Natural killer cell (primary cell): ENCODE data around the gene KNL1. TPM values are rescaled to one million over a fixed set of nuclear protein-coding genes. Genes with fewer than 3 reads are reported as not detected.

Source experiments
- ATAC-seq, 3 donors: fragments of 150-1000 bp in 2 of 3; fragments of 200-7000 bp in 1 of 3; cut with Tn5 transposase; 1 replicate in 1 of 3; 2 replicates in 2 of 3; pipeline ENCODE4 v1.10.0; 2021; ENCODE audit warnings: mild to moderate bottlenecking in 2 of 3, moderate library complexity in 2 of 3
- DNase-seq, 2 donors: peaks; one replicate each; pipeline versions ENCODE4 v3.0.0 to v3.0.0-alpha.2; 2013 to 2021; ENCODE audit warnings: mixed read lengths in 1 of 2
- H3K27ac ChIP-seq: one replicate; pipeline ENCODE4 v1.5.1; 2013; ENCODE audit warnings: mild to moderate bottlenecking, low read length
- H3K27me3 ChIP-seq: one replicate; pipeline ENCODE4 v1.6.1; 2013; ENCODE audit warnings: low read length; ENCODE audit not compliant: control insufficient read depth, insufficient read depth
- H3K36me3 ChIP-seq: one replicate; pipeline ENCODE4 v1.6.1; 2013; ENCODE audit warnings: low read length; ENCODE audit not compliant: control insufficient read depth, insufficient read depth
- H3K4me1 ChIP-seq: one replicate; pipeline ENCODE4 v1.6.1; 2013; ENCODE audit warnings: low read length; ENCODE audit not compliant: control insufficient read depth, insufficient read depth
- H3K4me3 ChIP-seq: one replicate; pipeline ENCODE4 v1.5.1; 2013; ENCODE audit warnings: low read length
- H3K9me3 ChIP-seq: one replicate; pipeline ENCODE4 v1.6.1; 2013; ENCODE audit warnings: low read length; ENCODE audit not compliant: control insufficient read depth, insufficient read depth
- H3K27ac Mint-ChIP-seq, 2 donors: one replicate each; pipeline ENCODE4 v1.8.0; 2022; ENCODE audit warnings: mild to moderate bottlenecking in 2 of 2, mixed read lengths in 2 of 2, moderate library complexity in 1 of 2
- H3K27me3 Mint-ChIP-seq, 2 donors: one replicate each; pipeline ENCODE4 v1.8.0; 2022; ENCODE audit warnings: low read depth in 2 of 2, mixed read lengths in 2 of 2
- H3K36me3 Mint-ChIP-seq: one replicate; pipeline ENCODE4 v1.8.0; 2022; ENCODE audit warnings: mixed read lengths
- H3K4me1 Mint-ChIP-seq, 2 donors: one replicate each; pipeline ENCODE4 v1.8.0; 2022; ENCODE audit warnings: mixed read lengths in 2 of 2
- H3K4me3 Mint-ChIP-seq: one replicate; pipeline ENCODE4 v1.8.0; 2022; ENCODE audit warnings: mild to moderate bottlenecking, moderate library complexity, mixed read lengths
- H3K9me3 Mint-ChIP-seq, 2 donors: one replicate each; pipeline ENCODE4 v1.8.0; 2022; ENCODE audit warnings: mixed read lengths in 2 of 2
- CTCF ChIP-seq: fragments of 200-600 bp; IDR thresholded peaks from one replicate; pipeline ENCODE4 v1.8.0; 2022; ENCODE audit warnings: antibody characterized with exemption
- WGBS: methylation state at CpG from one replicate; pipeline ENCODE4 v1.1.7; 2013; ENCODE audit warnings: missing lambda C conversion rate; ENCODE audit not compliant: insufficient coverage; 5-methylcytosine and 5-hydroxymethylcytosine counted together
- intact Hi-C: fragments of 100-400 bp; cut with micrococcal nuclease; formaldehyde crosslinking; loops from one replicate; pipeline ENCODE4 v1.14.2; 2022
- total RNA-seq, 4 donors: library from RNA; stranded (reverse); fragments of 120-200 nt in 1 of 4; gene quantifications; one replicate each; pipeline versions ENCODE4 v1.2.3 to v1.2.4, GENCODE V29; 2013 to 2022

Gene KNL1
- total RNA-seq, 3 donors from 2014 or later (not counting 1 experiment from before 2014, with no cell fraction given): 2.4 to 4.1 (median 3.6) TPM

- no peak overlapping the region for H3K27ac Mint-ChIP-seq
- H3K27me3 ChIP-seq: no peaks in the 10 kb centered on the region
- H3K4me3 Mint-ChIP-seq: no peak overlapping the region
- no peak overlapping the region for H3K4me3 ChIP-seq
- H3K4me1 ChIP-seq: peaks cover 6% of the 10 kb centered on the region
- H3K9me3 ChIP-seq: no peaks in the 10 kb centered on the region
- no peaks in the 10 kb centered on the region for H3K9me3 Mint-ChIP-seq
- TF ChIP-seq CTCF: no peak
- H3K27me3 Mint-ChIP-seq: no peaks in the 10 kb centered on the region
- ATAC-seq (no peak), DNase-seq (no peak)
- peaks cover 13% of the 10 kb centered on the region for H3K36me3 ChIP-seq
- H3K27ac ChIP-seq: peak overlapping the region; percentile 46
- peaks cover 5 to 13% of the 10 kb centered on the region in 2 donors for H3K4me1 Mint-ChIP-seq
- intact Hi-C loops: no loop called here
- WGBS: 86% methylated on average over 9 of the region's 9 CpGs
- no peaks in the 10 kb centered on the region for H3K36me3 Mint-ChIP-seq
These were observed 44.2 kb upstream of the KNL1 start for GRCh38 chr15:40549894-40550293.

- H3K9me3 Mint-ChIP-seq: no peaks in the 10 kb centered on the region
- peaks cover 5 to 13% of the 10 kb centered on the region in 2 donors for H3K4me1 Mint-ChIP-seq
- no peak overlapping the region for H3K27ac Mint-ChIP-seq
- TF ChIP-seq CTCF: no peak
- DNase-seq (no peak), ATAC-seq (no peak)
- peaks cover 1% of the 10 kb centered on the region for H3K36me3 Mint-ChIP-seq
- no peaks in the 10 kb centered on the region for H3K27me3 Mint-ChIP-seq
- no peak overlapping the region for H3K4me3 Mint-ChIP-seq
- intact Hi-C loops: no loop called here
- peaks cover 6% of the 10 kb centered on the region for H3K4me1 ChIP-seq
- no peaks in the 10 kb centered on the region for H3K27me3 ChIP-seq
- H3K4me3 ChIP-seq: no peak overlapping the region
- 46% methylated on average over 4 of the region's 6 CpGs for WGBS
- no peaks in the 10 kb centered on the region for H3K9me3 ChIP-seq
- H3K36me3 ChIP-seq: peaks cover 19% of the 10 kb centered on the region
- H3K27ac ChIP-seq: peak overlapping the region; percentile 46
These were observed 43.6 kb upstream of the KNL1 start for GRCh38 chr15:40550341-40551037.

GRCh38 chr15:40554161-40554525 is 39.9 kb upstream of the KNL1 start:
- no peaks in the 10 kb centered on the region for H3K27me3 ChIP-seq
- TF ChIP-seq CTCF: no peak
- no peak for DNase-seq
- Mint-ChIP-seq H3K27ac (no peak overlapping the region), H3K9me3 (no peaks in the 10 kb centered on the region), H3K36me3 (peaks cover 11% of the 10 kb centered on the region), H3K27me3 (no peaks in the 10 kb centered on the region), H3K4me1 (peaks cover 5 to 11% of the 10 kb centered on the region in 2 donors), H3K4me3 (no peak overlapping the region)
- WGBS: 70% methylated on average over 4 of the region's 4 CpGs
- no peak for ATAC-seq
- peak overlapping the region; percentile 21 for H3K4me3 ChIP-seq
- peaks cover 31% of the 10 kb centered on the region for H3K36me3 ChIP-seq
- peaks cover 6% of the 10 kb centered on the region for H3K4me1 ChIP-seq
- intact Hi-C loops: no loop called here
- no peaks in the 10 kb centered on the region for H3K9me3 ChIP-seq
- H3K27ac ChIP-seq: no peak overlapping the region

GRCh38 chr15:40555876-40556275 is 38.2 kb upstream of the KNL1 start:
- no peak for TF ChIP-seq CTCF
- Histone ChIP-seq H3K4me1 (no peaks in the 10 kb centered on the region), H3K27me3 (no peaks in the 10 kb centered on the region), H3K36me3 (peaks cover 31% of the 10 kb centered on the region), H3K9me3 (no peaks in the 10 kb centered on the region), H3K27ac (no peak overlapping the region), H3K4me3 (no peak overlapping the region)
- Mint-ChIP-seq H3K27ac (no peak overlapping the region), H3K4me1 (peaks cover 19 to 26% of the 10 kb centered on the region in 2 donors), H3K36me3 (peaks cover 11% of the 10 kb centered on the region), H3K9me3 (no peaks in the 10 kb centered on the region), H3K27me3 (no peaks in the 10 kb centered on the region), H3K4me3 (no peak overlapping the region)
- ATAC-seq (no peak), DNase-seq (no peak)
- 93% methylated on average over 2 of the region's 2 CpGs for WGBS
- intact Hi-C loops: no loop called here
